Myocyte (in vitro differentiated cells): ENCODE data around the gene APBB3. TPM values are rescaled to one million over a fixed set of nuclear protein-coding genes. Genes with fewer than 3 reads are reported as not detected.

ENCODE experiments used
- DNase-seq: peaks from one replicate; pipeline ENCODE4 v3.0.0-alpha.2; 2012; ENCODE audit warnings: low read depth
- total RNA-seq: library from RNA; depleted of rRNA; stranded (reverse); fragments of >200 nt; gene quantifications from 2 replicates; pipeline ENCODE4 v1.2.3, GENCODE V29; 2014

The APBB3 gene
- total RNA-seq, 1 donor from 2014 or later: 23.2 TPM

DNA sequence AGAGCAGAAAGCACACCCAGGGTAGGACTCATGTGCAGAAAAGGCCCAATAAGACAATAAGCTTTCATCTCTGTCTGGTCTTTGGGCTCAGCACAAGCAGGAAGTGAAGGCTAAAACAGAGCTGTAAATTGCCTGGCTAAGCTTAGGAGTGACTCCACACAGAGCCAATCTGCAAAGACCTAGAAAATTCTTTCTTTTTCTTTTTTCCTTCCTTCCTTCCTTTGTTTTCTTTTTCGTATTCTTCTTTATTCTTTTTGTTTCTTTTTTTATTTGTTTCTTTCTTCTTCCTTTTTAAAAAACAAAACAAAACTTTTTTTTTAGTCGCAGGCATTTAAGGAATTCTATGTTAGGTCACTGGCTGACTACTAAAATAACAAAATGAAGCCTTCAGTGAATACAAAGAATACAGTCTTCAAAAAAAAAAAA, 12.4 kb upstream of the APBB3 start:
- no peak for DNase-seq

DNA sequence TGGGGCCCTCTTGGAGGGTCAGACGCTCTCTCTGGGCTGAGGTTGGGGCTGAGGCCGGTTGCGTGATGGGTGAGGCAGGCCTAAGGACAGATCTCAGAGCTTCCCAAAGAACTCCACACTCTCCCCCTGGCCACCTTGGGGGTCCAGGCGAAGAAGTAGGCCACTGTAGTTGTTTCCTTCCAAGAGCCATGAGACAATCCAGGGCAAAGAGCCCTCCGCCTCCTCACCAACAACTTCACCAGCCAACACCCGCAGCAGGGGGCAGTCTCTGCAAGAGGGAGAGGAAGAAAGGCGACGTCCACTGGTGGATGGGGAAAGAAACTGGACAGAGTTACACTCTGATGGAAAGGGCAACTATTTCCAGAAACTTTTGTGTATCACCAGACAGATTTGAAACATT, 10.9 kb upstream of the APBB3 start:
- peak; percentile 43 for DNase-seq

DNA sequence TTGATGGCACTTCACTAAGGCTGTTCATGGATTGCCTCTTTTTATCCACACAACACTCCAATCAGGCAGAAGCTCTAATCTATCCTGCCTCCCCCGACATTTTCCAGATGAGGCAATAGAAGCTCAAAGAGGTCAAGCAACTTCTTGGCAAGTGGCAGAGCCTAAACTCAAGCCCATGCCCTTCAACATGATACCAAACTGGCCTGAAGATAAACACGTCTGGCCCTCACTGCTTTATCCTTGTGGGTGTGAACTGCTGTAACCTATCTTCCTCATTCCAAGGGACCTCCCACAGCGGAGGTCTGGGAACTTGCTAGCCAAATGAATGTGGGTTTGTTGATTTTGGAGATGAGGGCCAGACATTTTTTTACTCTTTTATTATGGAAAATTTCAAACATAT, 9.8 kb upstream of the APBB3 start:
- DNase-seq: no peak

- DNase-seq: no peak
These were observed 9.3 kb upstream of the APBB3 start for GRCh38 chr5:140573683-140574082.

GRCh38 chr5:140571105-140571504, 6.7 kb upstream of the APBB3 start:
- DNase-seq: no peak

DNA sequence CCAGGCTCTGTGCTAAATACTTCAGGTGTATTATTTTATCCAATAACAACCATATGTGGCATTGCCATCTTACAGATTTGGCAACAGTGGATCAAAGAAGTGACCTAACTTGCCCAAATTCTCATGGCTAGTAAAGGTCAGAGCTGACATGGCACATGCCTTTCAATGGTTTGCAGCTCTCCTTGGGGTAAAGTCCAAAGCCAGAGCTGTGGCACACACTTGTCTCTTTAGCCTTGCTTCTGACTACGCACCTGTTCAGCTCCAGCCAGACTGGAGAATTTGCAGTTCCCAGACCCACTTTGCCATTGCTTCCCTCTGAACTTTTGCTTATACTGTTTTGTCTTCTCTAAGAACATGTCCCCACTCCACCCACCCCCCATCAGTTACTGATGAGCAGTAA, 6.1 kb upstream of the APBB3 start:
- no peak for DNase-seq

DNA sequence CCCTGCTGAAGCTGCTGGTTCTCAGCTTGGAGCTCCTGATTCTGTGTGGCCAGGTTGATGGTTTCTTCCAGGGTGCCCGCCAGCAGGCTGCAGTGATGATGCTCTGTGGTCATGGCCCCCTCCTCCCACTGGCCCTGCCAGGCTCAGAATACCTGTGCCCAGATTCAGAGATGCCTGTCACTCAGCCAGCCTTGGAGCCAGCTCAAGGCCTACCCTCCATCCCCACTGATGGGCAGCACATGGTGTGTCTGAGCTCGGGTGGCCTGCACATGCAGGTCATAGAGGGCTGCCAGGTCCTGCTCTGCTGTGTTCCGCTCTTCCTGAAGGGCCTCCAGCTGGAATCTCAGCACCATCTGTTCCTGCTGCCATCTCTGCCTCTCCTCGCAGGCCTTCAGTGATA, 5.7 kb upstream of the APBB3 start:
- peak; percentile 9 for DNase-seq

DNA sequence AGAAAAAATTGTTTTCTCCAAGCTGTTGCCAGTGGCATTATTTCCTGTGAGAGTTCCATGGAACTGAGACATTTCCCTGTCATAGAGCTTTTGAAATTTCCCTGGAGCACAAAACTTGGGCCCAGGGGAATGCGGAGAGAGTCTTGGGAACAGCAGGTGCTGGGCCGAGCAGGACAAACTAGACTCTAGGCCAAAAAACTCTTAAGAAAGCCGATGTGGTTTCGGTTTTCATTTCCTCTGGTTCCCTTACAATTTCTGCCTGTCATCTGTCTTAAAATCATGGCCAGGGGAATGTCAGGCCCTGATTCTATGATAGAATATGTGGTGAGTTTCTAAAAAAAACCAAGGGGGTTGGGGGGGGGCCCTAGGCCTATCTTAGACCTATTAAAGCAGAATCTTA, 4.8 kb upstream of the APBB3 start:
- DNase-seq: peak; percentile 85

DNA sequence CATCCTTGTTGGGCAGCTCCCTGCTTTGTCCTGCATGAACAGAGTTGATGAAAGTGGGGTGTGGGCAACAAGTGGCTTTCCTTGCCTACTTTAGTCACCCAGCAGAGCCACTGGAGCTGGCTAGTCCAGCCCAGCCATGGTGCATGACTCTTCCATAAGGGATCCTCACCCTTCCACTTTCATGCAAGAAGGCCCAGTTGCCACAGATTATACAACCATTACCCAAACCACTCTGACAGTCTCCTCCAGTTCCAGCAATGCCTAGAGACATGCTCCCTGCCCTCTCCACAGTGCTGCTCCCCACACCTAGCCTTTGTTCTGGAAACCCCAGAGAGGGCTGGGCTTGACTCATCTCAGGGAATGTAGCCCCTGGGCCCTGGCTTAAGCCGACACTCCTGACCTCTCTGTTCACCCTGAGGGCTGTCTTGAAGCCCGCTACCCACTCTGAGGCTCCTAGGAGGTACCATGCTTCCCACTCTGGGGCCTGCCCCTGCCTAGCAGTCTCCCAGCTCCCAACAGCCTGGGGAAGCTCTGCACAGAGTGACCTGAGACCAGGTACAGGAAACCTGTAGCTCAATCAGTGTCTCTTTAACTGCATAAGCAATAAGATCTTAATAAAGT, 4.2 kb upstream of the APBB3 start:
- DNase-seq: peak; percentile 36

GRCh38 chr5:140567871-140568270, 3.5 kb upstream of the APBB3 start:
- DNase-seq: no peak

- DNase-seq: no peak
These were observed 2.9 kb upstream of the APBB3 start for GRCh38 chr5:140567136-140567818.

DNA sequence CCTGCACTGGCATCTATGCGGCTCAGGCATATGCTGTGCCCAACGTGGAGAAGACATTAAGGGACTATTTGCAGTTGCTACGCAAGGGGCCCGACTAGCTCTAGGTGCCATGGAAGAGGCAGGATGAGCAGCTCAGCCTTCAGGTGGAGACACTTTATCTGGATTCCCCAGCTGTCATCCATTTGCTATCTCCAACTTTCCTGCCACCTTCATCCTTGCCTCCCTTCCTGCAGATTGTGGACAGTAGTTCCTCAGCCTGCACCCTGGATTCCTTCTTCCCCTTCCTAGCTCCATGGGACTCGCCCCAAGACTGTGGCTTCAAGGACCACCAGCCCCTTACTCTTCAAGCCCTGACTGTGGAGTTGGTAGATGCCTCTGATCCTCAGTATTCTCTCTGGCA, 2.3 kb upstream of the APBB3 start:
- DNase-seq: no peak

GRCh38 chr5:140565780-140566095, 1.3 kb upstream of the APBB3 start:
- DNase-seq: no peak

GRCh38 chr5:140565024-140565779, 804 bp upstream of the APBB3 start:
- peak; percentile 6 for DNase-seq

GRCh38 chr5:140563596-140563995, 802 bp downstream of the APBB3 start:
- no peak for DNase-seq

GRCh38 chr5:140561753-140562523, 2.5 kb downstream of the APBB3 start:
- no peak for DNase-seq

DNA sequence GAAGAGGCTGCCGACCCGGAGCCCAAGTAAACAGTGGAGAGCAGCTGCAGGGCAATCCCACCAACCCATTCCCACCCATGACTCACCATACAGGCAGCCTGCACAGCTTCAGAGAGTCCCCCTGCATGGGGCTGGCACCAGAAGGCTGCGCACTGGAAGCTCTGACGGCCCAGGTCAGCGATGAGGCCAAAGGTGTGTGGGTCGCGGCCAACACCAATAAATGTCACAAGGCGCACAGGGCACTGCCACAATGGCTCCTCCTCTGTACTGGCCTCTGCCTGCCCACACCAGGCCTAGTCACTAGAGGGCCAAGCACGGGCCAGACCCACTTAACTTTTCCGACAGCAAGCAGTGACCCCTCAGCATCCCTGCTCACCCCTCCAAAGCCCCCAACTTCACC, 4.2 kb downstream of the APBB3 start:
- no peak for DNase-seq

DNA sequence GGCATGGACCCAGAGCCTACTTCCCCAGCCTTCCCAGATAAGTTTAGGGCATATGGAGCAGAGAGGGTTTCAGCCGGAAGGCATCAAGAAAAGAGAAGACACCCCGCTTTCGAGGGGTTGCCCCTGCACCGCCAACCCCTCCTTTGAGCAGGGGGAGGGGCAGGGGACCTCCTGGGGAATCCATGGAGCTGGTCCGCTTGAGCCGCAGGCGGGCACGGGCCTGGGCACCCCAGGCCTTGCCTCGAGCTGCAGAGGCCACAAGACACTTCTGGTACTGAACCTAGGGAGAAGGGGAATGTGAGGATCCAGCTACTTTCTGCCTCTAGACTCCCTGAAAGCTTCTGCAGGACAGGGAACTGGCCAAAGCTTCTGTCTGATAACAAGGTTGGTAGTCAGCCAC, 5.9 kb downstream of the APBB3 start:
- DNase-seq: no peak

DNA sequence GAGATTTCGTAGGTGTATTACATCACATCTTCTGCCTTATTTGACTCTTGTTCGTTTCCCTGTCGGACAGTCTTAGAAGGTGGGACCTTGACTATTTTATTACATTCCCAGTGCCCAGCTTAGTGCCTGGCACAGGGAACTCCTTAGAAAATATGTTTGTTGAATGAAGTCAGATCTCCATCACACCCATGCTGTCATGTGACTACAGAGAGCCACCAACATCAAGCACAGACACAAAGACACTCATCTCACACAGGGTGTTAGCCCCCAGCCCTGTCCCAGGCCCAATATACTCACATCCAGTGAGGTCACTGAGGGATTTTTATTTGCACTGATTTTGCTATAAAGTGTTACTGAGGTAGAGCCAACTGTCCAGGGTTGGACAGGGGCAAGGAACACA, 6.4 kb downstream of the APBB3 start:
- no peak for DNase-seq

DNA sequence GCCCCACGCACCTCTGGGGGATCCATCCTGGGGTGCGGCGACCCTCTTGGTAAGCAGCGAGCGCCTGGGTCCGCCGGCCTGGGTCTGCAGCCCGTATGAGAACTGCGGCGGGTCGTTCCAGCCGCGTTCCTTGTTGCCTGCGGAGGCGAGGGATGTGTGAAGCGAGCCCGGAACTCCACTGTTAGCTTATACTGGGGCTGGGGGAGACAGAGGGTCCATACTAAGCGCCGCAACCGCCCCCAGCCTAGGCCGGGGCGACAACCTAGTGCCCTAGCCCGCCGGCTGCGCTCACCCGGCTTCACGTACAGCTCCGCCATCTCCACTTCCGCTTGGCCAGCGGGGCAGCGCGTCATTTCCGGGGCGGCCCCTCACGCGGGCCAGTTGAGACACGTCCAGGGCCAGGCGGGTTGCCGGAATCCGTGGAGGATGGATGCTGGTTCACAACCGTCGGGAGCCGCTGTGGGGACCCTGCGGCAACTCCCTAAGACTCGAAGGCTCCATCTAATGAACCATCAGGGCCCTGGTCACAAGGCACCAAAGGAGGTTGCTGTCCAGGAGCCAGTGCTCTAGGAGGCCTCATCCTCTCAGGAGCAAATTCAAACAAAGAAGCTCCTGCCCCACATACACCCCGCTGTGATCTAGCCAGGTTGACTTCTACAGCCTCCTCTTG, 7.1 kb downstream of the APBB3 start, which contains the start of gene SRA1:
Gene SRA1, minus strand, starts transcription at position 338 of the 670 bp plus-strand sequence. Its CDS starts 21 bp downstream, at position 317.
- DNase-seq: peak; percentile 92

- DNase-seq: peak; percentile 55
These were observed 8.0 kb downstream of the APBB3 start for GRCh38 chr5:140556438-140556837.
